HepG2 (cell line): ENCODE results near the gene SNCG. TPM values are rescaled to one million over a fixed set of nuclear protein-coding genes. Genes with fewer than 3 reads are reported as not detected.
A peak's percentile ranks its signal among the peaks of the same experiment; 100 is the strongest.

Experiments
- ATAC-seq: fragments of 200-7000 bp; cut with Tn5 transposase; 3 replicates; pipeline ENCODE4 v1.9.1; 2020; ENCODE audit warnings: mild to moderate bottlenecking, moderate library complexity
- BruUV-seq: library from RNA; stranded (reverse); fragments of 400-500 nt; replicated peaks from 2 replicates; lab custom pipeline; 2021; lab: Mats Ljungman, UMichigan
- CTCF ChIA-PET: fragments of 300-600 bp; formaldehyde crosslinking; extraction: SDS; loops from one replicate; lab custom pipeline; 2021; ENCODE audit warnings: low total read pairs, inconsistent platforms, low intra/inter-chr PET ratio; lab: Yijun Ruan, JAX
- POLR2A ChIA-PET: fragments of 350-600 bp; sonication (Branson Sonifier 250); formaldehyde crosslinking; loops from one replicate; lab custom pipeline; 2020; ENCODE audit warnings: antibody characterized with exemption, inconsistent platforms; lab: Yijun Ruan, JAX
- DNase-seq: peaks from one replicate; pipeline ENCODE4 v3.0.0-alpha.2; 2015; ENCODE audit warnings: low spot score
- FAIRE-seq: peaks from 3 replicates; lab custom pipeline; 2011; peaks lifted over from hg19 to GRCh38; lab: Jason Lieb, UNC
- H2AFZ ChIP-seq: one replicate; pipeline ENCODE4 v1.6.1; 2011; ENCODE audit warnings: low read length, inconsistent platforms
- H3K27ac ChIP-seq: fragments of 300-600 bp; 3 replicates; pipeline ENCODE4 v1.8.0; 2011; ENCODE audit warnings: mixed run types, mild to moderate bottlenecking, mixed read lengths, low read length, inconsistent platforms; ENCODE audit not compliant: insufficient read depth; ENCODE audit errors: extremely low read length
- H3K27me3 ChIP-seq, 2 experiments: fragments of 200-600 bp in 1 of 2; 2 replicates in 1 of 2; 3 replicates in 1 of 2; pipeline versions ENCODE4 v1.6.0 to v1.8.0; 2011; ENCODE audit warnings: low read length in 2 of 2, mild to moderate bottlenecking in 2 of 2, moderate library complexity in 2 of 2, inconsistent platforms in 1 of 2; ENCODE audit not compliant: insufficient read depth in 2 of 2, control insufficient read depth in 1 of 2
- H3K36me3 ChIP-seq, 2 experiments: fragments of 200-600 bp in 1 of 2; replicated peaks in 1 of 2; 2 replicates in 1 of 2; 3 replicates in 1 of 2; pipeline versions ENCODE4 v1.5.1 to v1.8.0; 2011; ENCODE audit warnings: low read length in 2 of 2, inconsistent platforms in 1 of 2; ENCODE audit not compliant: insufficient read depth in 2 of 2, control insufficient read depth in 1 of 2
- H3K4me1 ChIP-seq: 2 replicates; pipeline ENCODE4 v1.5.1; 2012; ENCODE audit warnings: low read length, inconsistent platforms; ENCODE audit not compliant: insufficient read depth
- H3K4me2 ChIP-seq: 2 replicates; pipeline ENCODE4 v1.6.0; 2011; ENCODE audit warnings: low read depth, low read length, inconsistent platforms
- H3K4me3 ChIP-seq, 3 experiments: fragments of 200-600 bp in 1 of 3; sonication (generic), shearing (Covaris generic) in 1 of 3; replicated peaks in 1 of 3; 2 replicates each; pipeline ENCODE4 v1.5.1; 2011 to 2016; ENCODE audit warnings: low read length in 3 of 3, inconsistent platforms in 2 of 3, low read depth in 2 of 3, mild to moderate bottlenecking in 2 of 3, control low read depth in 1 of 3, mixed read lengths in 1 of 3; ENCODE audit not compliant: insufficient read depth in 1 of 3
- H3K79me2 ChIP-seq: one replicate; pipeline ENCODE4 v1.6.1; 2011; ENCODE audit warnings: low read length, inconsistent platforms; ENCODE audit not compliant: insufficient read depth
- H3K9ac ChIP-seq: 2 replicates; pipeline ENCODE4 v1.6.0; 2011; ENCODE audit warnings: mild to moderate bottlenecking, low read depth, low read length, inconsistent platforms; ENCODE audit not compliant: insufficient read depth
- H3K9me3 ChIP-seq: 2 replicates; pipeline ENCODE4 v1.5.1; 2012; ENCODE audit warnings: mild to moderate bottlenecking, low read length
- H4K20me1 ChIP-seq: 2 replicates; pipeline ENCODE4 v1.6.0; 2011; ENCODE audit warnings: inconsistent platforms, mild to moderate bottlenecking, low read length, moderate library complexity; ENCODE audit not compliant: insufficient read depth
- ATF6 ChIP-seq: sonication (generic); formaldehyde crosslinking; conservative IDR thresholded peaks from 2 replicates; pipeline ENCODE4 v1.4.0; 2020; ENCODE audit warnings: missing genetic modification reagents
- CREB3 ChIP-seq: sonication (generic); formaldehyde crosslinking; IDR thresholded peaks from 2 replicates; pipeline ENCODE4 v1.5.0; 2020; ENCODE audit warnings: missing genetic modification reagents
- HDAC1 ChIP-seq: sonication (generic); formaldehyde crosslinking; IDR thresholded peaks from 2 replicates; pipeline ENCODE4 v1.5.1; 2020; ENCODE audit warnings: mild to moderate bottlenecking, missing genetic modification reagents
- LBX2 ChIP-seq: sonication (generic); formaldehyde crosslinking; IDR thresholded peaks from 2 replicates; pipeline ENCODE4 v1.5.0; 2020; ENCODE audit warnings: missing genetic modification reagents, mild to moderate bottlenecking, borderline replicate concordance
- RFX1 ChIP-seq: fragments of 450-650 bp; IDR thresholded peaks from 2 replicates; pipeline ENCODE4 v1.6.1; 2017
- SMC3 ChIP-seq: IDR thresholded peaks from 2 replicates; pipeline ENCODE4 v1.6.1; 2011; ENCODE audit warnings: low read length, improper control_type of control experiment
- SOX13 ChIP-seq, 3 experiments: fragments of 450-650 bp in 1 of 3; sonication (generic) in 1 of 3; formaldehyde crosslinking in 1 of 3; IDR thresholded peaks in 2 of 3; conservative IDR thresholded peaks in 1 of 3; 2 replicates each; pipeline versions ENCODE4 v1.5.0 to v1.6.1; 2016 to 2020; ENCODE audit warnings: antibody characterized with exemption in 1 of 3, mild to moderate bottlenecking in 1 of 3, missing compliant biosample characterization in 1 of 3, missing genetic modification reagents in 1 of 3, moderate library complexity in 1 of 3
- TCF7L2 ChIP-seq: IDR thresholded peaks from 2 replicates; pipeline ENCODE4 v1.6.1; 2011; ENCODE audit warnings: mild to moderate bottlenecking, low read depth, low read length, moderate library complexity
- ZMAT5 ChIP-seq: sonication (generic); formaldehyde crosslinking; IDR thresholded peaks from 2 replicates; pipeline ENCODE4 v1.5.0; 2020; ENCODE audit warnings: mild to moderate bottlenecking, low read depth, missing genetic modification reagents, borderline replicate concordance
- ZNF282 ChIP-seq: fragments of 450-650 bp; IDR thresholded peaks from 2 replicates; pipeline ENCODE4 v1.6.1; 2018; ENCODE audit not compliant: partially characterized antibody
- ZNF30 ChIP-seq: sonication (generic); formaldehyde crosslinking; IDR thresholded peaks from 2 replicates; pipeline ENCODE4 v1.5.0; 2020; ENCODE audit warnings: mild to moderate bottlenecking, missing genetic modification reagents
- ZNF567 ChIP-seq: sonication (generic); formaldehyde crosslinking; IDR thresholded peaks from 2 replicates; pipeline ENCODE4 v1.8.1; 2023; ENCODE audit warnings: mild to moderate bottlenecking, missing genetic modification reagents, borderline replicate concordance
- ZNF619 ChIP-seq: sonication (generic); formaldehyde crosslinking; IDR thresholded peaks from 2 replicates; pipeline ENCODE4 v1.4.0; 2020; ENCODE audit warnings: mild to moderate bottlenecking, missing genetic modification reagents
- ZNF788 ChIP-seq: sonication (generic); formaldehyde crosslinking; IDR thresholded peaks from 2 replicates; pipeline ENCODE4 v1.5.0; 2020; ENCODE audit warnings: mild to moderate bottlenecking, missing genetic modification reagents, borderline replicate concordance
- WGBS: methylation state at CpG from one replicate; pipeline ENCODE4 v1.1.6; 2017; ENCODE audit warnings: low lambda C conversion rate; 5-methylcytosine and 5-hydroxymethylcytosine counted together
- in situ Hi-C: cut with HindIII; loops from 2 replicates; pipeline ENCODE4 v1.10.0; 2017; ENCODE audit warnings: low pct_unique_long_range_greater_than_20kb; ENCODE audit not compliant: extremely low pct_ligation_motif_present
- intact Hi-C: fragments of 100-400 bp; cut with micrococcal nuclease; formaldehyde crosslinking; loops from one replicate; pipeline ENCODE4 v1.10.0; 2022; ENCODE audit not compliant: unreplicated experiment
- polyA plus RNA-seq, 8 experiments: library from polyadenylated mRNA; depleted of rRNA in 3 of 8; stranded (reverse) in 7 of 8; unstranded in 1 of 8; fragments of >200 nt; fragmentation: Illumina TruSeq in 4 of 8; extraction: Trizol in 4 of 8; gene quantifications; 2 replicates each; pipeline versions ENCODE4 v1.2.1 to v1.2.3, GENCODE V29; 2011 to 2016; ENCODE audit warnings: low read depth in 4 of 8, missing spikeins in 1 of 8, mixed read lengths in 1 of 8; ENCODE audit not compliant: insufficient read depth in 1 of 8
- total RNA-seq, 5 experiments: library from RNA; depleted of rRNA; stranded (reverse); fragments of >200 nt; fragmentation: Illumina TruSeq; extraction: Trizol; gene quantifications; 2 replicates each; pipeline ENCODE4 v1.2.3, GENCODE V29; 2016; ENCODE audit warnings: low read depth in 1 of 5

The SNCG gene
- total and polyA plus RNA-seq, 2 of the 13 experiments (the other 11 are each of a cell fraction or from before 2014, with no cell fraction given), result 0.22 to 0.91 TPM

GRCh38 chr10:86944031-86944419, 14.4 kb upstream of the SNCG start:
- H3K4me1 ChIP-seq, result peaks cover 34% of the 10 kb centered on the region
- H3K4me3 ChIP-seq, result peak overlapping the region in 1 of 3 experiments; percentile 15; a peak in 1 of 6 replicates
- no peaks in the 10 kb centered on the region for H3K9me3 ChIP-seq
- TF ChIP-seq SMC3 (no peak), ZNF567 (CRISPR knock-in tag) (no peak), ZNF282 (no peak), LBX2 (CRISPR knock-in tag) (no peak), CREB3 (CRISPR knock-in tag) (no peak), ZMAT5 (CRISPR knock-in tag) (no peak), ZNF788 (no peak)
- no TSS peak for BruUV-seq
- ATAC-seq, result peak; percentile 3; the same call in 2 of the 3 replicates
- ChIA-PET CTCF (no interaction called here), POLR2A (no interaction called here)
- peaks cover 5 to 32% of the 10 kb centered on the region in 2 experiments; a peak in 3 of 5 replicates for H3K27me3 ChIP-seq
- peak overlapping the region; percentile 20 for H3K4me2 ChIP-seq
- WGBS, result 20% methylated on average over 4 of the region's 4 CpGs
- no peaks in the 10 kb centered on the region for H3K79me2 ChIP-seq
- no peak overlapping the region for H2AFZ ChIP-seq
- H3K27ac ChIP-seq, result no peak overlapping the region
- in situ Hi-C loops (no loop called here), intact Hi-C loops (no loop called here)
- H3K36me3 ChIP-seq, result no peaks in the 10 kb centered on the region
- H3K9ac ChIP-seq, result no peak overlapping the region
- FAIRE-seq, result no peak
- no peaks in the 10 kb centered on the region for H4K20me1 ChIP-seq
- DNase-seq, result no peak

GRCh38 chr10:86944471-86944870, 13.9 kb upstream of the SNCG start:
- Histone ChIP-seq H3K4me1 (peaks cover 34% of the 10 kb centered on the region), H3K79me2 (no peaks in the 10 kb centered on the region), H3K27ac (no peak overlapping the region), H4K20me1 (no peaks in the 10 kb centered on the region), H3K36me3 (no peaks in the 10 kb centered on the region), H3K4me2 (no peak overlapping the region), H3K4me3 (no peak overlapping the region), H3K27me3 (peaks cover 5 to 32% of the 10 kb centered on the region in 2 experiments; a peak in 3 of 5 replicates), H3K9ac (no peak overlapping the region), H2AFZ (no peak overlapping the region), H3K9me3 (no peaks in the 10 kb centered on the region)
- ATAC-seq, result no peak
- ChIA-PET CTCF (no interaction called here), POLR2A (no interaction called here)
- no peak for DNase-seq
- FAIRE-seq, result no peak
- in situ Hi-C loops (no loop called here), intact Hi-C loops (no loop called here)
- no TSS peak for BruUV-seq
- TF ChIP-seq ATF6 (CRISPR knock-in tag) (no peak), SOX13 (IDR thresholded peaks at IDR 0.05) (no peak), SOX13 (CRISPR knock-in tag; conservative IDR thresholded peaks at IDR 0.05 in 1 of 2, IDR thresholded peaks at IDR 0.05 in 1 of 2) (no peak), HDAC1 (no peak), TCF7L2 (no peak), ZNF619 (CRISPR knock-in tag) (no peak), ZNF30 (CRISPR knock-in tag) (no peak), RFX1 (no peak)
